GM19239 (cell line): ENCODE data around the gene OR1L1.

ENCODE experiments used
- DNase-seq: peaks from one replicate; pipeline ENCODE4 v3.0.0; 2011; ENCODE audit warnings: low spot score; ENCODE audit not compliant: insufficient read length
- FAIRE-seq: peaks from 2 replicates; lab custom pipeline; 2011; peaks lifted over from hg19 to GRCh38; lab: Jason Lieb, UNC

Gene OR1L1, protein sequence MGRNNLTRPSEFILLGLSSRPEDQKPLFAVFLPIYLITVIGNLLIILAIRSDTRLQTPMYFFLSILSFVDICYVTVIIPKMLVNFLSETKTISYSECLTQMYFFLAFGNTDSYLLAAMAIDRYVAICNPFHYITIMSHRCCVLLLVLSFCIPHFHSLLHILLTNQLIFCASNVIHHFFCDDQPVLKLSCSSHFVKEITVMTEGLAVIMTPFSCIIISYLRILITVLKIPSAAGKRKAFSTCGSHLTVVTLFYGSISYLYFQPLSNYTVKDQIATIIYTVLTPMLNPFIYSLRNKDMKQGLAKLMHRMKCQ

DNA sequence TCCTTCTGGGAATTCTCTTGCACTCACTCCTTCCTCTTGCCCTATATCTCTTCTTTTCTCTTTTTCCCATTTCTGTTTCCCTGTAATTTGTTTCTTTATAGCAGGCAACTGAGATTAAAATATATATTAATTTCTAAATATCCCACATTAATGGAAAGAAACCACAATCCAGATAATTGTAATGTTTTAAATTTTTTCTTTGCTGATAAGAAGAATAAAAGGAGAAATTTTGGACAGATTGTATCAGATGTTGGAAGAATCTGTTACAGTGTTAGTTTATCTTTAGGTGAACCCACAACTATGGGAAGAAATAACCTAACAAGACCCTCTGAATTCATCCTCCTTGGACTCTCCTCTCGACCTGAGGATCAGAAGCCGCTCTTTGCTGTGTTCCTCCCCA is at the start of gene OR1L1:
Gene OR1L1 (plus strand): TSS at position 301 of the 400 bp plus-strand sequence. CDS start 0 bp downstream, at position 301.
- DNase-seq (no peak), FAIRE-seq (no peak)

DNA sequence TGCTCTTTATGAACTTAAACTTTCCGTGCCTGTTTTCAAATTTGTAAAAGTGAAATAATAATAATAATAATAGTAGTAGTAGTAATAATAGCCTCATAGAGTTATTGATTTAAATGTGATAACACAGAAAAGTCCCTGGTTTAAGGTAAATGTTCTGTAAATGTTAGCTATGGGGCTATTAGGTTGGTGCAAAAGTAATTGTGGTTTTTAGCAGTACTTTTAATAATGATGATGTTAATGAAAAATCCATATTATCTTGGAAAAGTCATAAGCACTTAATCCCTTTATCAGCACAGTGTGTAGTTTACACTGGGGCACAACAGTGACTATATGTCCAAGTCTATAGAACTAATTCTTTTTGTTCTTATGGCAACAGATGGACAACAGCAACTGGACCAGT is 47.2 kb upstream of the OR1L1 start, which contains the start of gene OR1Q1:
Gene OR1Q1 (plus strand): TSS at position 377 of the 400 bp plus-strand sequence. CDS start 0 bp downstream, at position 377.
- no peak for FAIRE-seq
- DNase-seq = no peak

DNA sequence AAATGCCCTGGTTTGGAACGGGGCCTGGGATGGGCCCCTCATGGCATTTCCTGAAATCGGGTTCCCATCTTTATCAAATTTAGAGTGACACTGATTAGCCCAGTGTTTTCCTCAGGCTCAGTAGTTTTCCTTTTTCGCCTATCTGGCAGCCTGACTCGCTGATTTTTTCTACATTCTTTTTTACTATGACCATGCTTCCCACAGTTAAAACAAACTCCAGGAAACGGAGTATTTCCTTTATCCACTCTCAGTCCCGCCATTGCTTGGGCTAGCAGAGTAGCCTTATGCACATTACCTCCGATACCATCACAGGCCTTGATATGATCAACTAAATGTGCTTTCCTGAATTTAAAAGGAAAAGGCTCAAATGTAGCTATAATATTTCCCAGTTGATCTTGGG is 41.5 kb upstream of the OR1L1 start:
- no peak for FAIRE-seq
- no peak for DNase-seq

DNA sequence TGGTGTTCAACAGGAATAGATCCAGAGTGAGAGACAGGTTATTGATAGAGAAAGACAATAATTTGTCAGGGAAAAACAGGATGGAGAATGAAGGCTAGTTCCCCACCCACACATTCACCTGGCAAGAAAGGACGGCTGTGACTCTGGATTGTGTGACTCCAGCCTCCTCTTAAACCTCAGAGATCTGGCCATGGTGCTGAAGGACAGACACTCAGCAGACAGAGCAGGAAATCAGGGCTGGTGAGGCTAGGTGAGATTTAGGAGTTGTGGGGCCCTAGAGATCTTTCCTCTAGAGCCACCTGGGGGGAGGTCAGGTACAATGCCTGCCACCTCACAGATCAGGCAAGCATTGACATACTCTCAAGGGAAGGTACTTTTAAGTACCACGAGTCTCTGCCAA is 19.3 kb upstream of the OR1L1 start:
- no peak for FAIRE-seq

DNA sequence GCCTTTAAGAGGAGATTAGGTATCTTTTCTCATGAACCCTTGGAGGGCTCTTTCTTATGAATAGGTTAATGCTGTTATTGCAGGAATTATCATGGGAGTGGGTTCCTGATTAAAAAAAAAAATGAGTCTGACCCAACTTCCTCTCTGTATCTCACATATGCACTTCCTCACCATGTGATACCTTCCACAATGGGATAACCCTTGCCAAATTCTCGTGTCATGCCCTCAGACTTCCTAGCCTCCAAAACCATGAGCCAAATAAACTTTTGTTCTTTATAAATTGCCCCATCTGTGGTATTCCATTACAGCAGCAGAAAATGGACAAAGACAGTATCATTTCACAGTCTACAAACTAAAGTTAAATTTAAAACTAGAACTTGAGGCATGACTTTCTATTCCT is 5.1 kb upstream of the OR1L1 start:
- FAIRE-seq (no peak), DNase-seq (no peak)

More for the DNA sequence above, 19.3 kb upstream of the OR1L1 start:
- DNase-seq = no peak

DNA sequence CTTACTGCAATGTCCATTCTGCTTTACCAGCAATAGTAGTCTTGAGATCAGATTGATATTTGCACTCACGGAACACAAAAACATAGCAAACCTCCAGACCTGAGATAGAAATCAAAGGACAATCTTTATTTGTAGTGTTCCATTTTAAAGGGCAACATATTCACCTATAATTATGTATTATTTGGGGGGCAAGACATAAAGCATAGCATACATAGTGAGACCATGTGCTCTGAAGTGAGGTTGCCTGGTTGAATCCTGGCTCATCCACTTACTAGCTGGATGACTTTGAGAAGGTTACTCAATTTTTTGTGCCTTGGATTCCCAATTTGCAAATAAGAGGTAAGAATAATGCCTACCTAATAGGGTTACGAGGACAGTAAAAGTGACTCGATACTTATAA is 4.0 kb upstream of the OR1L1 start, which contains the start of gene OR1B1:
Gene OR1B1 (minus strand): TSS at position 101 of the 400 bp plus-strand sequence.
- DNase-seq = no peak
- no peak for FAIRE-seq

DNA sequence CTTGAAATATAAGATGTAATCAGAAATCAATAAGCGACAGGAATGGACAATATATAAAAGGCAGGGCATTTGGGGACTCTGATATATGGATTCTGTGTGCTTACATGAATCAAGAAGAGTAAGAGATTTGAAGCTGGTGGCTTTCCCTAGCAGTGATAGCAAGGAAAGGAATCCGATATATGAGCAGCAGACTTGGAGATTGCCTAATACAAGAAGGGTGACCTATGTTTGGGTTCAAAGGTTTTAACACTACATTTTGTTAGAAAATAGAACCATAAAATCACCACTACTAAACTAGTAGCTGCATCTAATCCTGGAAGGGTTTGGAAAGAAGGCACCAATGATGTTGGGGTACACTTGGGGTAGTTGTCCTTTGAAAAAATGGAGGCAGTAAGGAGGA is 11.0 kb downstream of the OR1L1 start:
- FAIRE-seq (no peak), DNase-seq (no peak)

DNA sequence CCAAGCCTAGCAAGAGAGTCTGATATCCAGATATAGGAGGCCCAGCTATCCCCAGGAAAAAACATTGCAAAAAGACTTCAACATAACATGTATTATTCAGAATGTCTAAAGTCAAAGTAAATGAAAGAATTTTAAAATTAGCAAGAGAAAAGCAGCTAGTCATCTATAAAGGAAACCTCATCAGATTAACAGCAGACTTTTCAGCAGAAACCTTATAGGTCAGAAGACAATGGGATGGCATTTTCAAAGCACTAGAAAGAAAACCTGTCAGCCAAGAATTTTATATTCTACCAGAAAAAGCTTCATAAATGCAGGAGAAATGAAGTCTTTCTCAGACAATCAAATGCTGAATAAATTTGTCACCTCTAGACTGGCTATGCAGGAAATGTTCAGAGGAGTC is 23.3 kb downstream of the OR1L1 start:
- no peak for DNase-seq
- no peak for FAIRE-seq

DNA sequence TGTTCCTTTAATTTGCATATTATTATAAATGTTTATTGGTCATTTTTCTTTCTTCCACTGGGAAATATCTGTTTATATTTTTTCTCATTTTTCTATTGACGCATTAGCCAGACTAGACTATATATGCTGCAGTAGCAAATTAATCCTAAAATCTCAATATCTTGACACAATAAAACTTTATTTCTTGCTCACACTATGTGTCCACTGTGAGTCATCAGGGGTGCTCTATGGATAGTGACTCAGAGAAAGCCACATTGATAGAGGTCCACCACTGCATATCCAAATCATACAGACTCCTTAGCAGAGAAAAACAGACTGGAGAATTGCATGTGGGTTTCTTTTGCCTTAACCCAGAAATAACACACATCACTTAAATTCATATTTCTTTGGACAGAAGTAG is 34.2 kb downstream of the OR1L1 start:
- FAIRE-seq (no peak), DNase-seq (no peak)
